HG03354 (cell line): ENCODE data around the gene CCDC182.

Source experiments
- ATAC-seq: cut with Tn5 transposase; IDR thresholded peaks from one replicate; pipeline ENCODE4 v1.9.1; 2021; ENCODE audit warnings: mild to moderate bottlenecking; ENCODE audit not compliant: unreplicated experiment, poor library complexity, severe bottlenecking

CCDC182 gene

DNA sequence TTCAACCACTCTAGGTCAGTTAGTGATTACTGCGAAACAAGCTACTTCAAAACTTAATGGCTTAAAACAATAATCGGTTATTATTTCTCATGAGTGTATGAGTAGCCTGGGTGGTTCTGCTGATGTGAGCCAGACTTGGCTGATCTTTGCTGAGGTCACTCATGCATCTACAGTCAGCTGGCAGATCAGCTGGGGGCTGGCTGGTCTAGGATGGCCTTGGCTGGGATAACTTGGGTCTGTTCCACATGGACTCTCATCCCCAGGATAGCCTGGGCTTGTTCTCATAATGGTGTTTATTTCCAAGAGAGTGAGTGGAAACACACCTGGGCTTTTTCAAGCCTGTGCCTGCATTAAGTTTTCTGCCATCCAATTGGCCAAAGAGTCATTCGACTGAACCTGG lies 13.0 kb downstream of the CCDC182 start:
- ATAC-seq, result no peak

DNA sequence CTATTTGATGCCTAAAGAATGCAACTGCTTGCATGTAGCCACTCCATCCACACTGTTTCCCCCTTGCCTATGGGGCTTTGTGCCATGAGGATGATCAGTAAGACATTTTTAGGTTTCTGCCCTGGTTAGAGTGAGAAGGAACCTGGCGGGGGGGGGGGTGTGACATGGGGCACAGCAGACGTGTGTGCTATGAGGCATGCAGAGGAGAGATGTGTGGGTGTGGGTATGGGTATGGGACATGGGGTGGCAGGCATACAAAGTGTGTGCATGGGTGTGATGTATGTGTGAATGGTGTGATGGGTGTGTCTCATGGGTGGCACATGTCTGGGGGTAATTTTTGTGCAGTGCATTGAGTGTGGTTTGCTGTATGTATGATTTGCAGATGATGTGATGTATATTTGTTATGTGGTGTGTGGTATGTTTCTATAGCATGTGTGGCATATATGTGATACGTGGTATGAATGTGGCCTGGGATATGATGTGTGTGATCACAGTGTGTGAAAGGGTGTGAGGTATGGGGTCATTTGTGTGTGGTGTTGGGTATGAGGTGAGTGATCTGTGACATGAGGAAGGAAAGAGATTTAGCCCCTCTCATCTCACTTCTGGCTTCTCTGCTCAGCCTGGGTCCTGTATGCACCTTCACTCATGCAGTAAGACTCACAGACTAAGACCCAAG lies 14.9 kb downstream of the CCDC182 start:
- no peak for ATAC-seq

DNA sequence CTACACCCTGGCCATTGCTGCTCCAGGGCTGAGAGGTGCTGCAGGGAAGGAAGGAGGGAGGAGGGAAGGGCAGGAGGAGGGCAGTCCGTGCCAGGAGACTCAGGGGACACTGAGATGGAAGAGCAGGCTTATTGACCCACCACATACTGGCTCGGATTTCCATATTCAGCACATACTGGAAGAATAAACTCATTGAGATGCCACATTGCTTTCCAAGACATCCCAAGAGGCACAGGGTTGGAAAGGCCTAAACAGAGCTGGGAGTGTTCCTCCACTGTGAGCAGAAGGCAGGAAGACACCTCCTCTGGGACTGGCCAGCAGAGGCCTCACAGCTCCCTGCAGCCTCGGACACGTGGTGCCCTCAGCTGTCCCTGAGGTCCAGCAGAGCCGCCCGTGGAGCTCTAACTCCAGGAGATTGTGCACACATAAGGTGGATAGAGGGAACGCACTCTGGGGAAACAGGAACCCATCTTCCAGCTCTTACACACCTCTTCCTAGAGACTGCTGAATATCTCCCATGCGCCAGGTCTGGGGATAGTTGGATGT lies 17.4 kb downstream of the CCDC182 start:
- ATAC-seq, result no peak

DNA sequence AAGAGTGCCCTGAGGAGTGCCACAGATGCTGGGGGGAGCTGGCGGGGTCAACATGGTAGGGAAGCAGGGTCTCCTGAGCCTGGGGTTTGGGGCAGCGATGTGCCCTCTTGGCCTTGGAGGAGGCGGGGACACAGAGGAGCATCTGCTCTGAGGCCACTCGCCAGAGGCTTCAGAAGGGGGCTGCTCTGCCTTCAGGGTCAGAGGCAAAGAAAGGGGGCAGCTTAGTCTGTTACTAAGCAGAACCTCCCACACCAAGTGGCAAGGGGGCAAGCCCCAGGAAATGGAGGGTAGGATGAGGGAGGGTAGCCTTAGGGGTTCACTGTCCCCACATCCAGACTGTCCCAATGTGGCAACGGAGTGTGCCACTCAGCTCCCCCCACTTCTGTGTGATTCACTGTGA lies 18.3 kb downstream of the CCDC182 start:
- no peak for ATAC-seq

DNA sequence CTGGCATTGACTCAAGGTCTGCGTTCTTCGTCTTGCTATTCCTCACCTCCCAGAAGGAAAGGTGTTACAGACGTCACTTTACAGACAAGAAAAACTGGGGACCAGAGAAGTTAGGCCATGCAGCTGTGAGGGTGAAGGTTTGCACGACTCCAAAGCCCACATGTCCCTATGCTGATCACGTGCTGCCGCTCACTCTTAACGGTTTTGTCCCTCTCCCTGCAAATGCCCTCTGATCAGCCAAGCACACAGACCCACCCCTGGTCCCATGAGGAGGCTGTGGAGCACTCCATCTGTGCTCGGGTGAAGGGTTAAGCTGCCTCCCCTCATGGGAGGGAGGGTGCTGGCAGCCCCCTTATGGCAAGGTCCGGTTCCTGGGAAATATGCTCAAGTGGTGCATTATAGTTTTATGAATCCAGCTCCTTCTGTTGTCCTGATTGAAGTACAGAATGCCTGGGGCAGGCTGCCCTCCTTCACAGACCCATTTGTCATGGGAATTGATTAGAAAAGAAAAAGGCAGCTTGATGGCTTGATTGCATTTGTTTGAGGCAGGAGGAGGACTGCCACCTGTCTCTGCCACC lies 18.8 kb downstream of the CCDC182 start:
- ATAC-seq, result no peak

DNA sequence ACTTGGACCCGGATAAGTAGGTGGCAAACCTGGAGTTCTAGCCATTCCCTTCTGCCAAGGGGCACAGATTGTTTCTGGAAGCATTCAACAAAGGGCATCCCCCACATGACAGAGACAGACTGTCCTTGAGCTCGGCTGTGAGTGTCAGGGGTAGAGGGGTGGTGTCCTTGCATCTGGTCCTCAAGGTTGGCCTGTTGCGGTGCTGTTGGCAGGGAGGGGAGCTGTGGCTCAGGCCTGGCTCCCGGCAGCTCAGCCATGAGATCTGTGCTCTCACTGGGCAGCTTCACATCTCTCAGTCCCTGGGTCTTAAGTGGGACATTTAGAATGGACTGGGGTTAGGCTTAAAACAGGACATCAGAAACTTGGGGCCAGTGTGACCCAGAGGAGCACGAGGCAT lies 20.4 kb downstream of the CCDC182 start:
- ATAC-seq, result no peak

DNA sequence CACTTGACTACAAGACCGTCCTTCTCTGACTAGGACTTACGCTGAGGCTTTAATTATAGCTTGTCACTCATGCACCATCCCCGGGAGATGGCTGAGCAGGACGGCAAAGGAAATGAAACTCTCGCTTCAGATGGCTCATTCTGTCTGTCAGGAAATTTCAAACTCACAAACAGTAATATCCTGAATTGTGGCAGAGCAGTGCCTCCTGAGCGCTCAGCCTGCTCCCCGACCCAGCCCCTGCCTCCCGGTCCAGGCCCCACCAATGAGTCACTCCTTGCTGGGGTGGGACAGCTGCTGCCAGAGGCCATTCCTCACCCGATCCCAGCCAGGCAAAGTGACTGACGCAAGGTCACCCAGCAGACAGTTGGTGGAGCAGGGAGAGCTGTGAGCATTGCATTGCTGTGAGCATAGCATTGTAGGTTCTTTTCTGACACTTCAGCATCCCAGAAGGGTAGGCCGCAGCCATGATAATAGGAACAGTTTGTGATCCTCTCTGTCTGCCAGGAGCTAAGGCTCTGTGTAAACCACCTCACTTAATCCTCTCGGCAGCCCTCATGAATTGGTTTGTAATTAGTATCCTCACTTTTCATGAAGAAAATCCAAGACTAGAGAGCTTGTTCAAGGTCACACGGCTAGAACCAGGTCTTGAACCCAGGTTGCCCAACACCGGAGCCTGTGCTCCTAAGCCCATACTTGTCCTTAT lies 20.9 kb downstream of the CCDC182 start:
- peak; percentile 76 for ATAC-seq

DNA sequence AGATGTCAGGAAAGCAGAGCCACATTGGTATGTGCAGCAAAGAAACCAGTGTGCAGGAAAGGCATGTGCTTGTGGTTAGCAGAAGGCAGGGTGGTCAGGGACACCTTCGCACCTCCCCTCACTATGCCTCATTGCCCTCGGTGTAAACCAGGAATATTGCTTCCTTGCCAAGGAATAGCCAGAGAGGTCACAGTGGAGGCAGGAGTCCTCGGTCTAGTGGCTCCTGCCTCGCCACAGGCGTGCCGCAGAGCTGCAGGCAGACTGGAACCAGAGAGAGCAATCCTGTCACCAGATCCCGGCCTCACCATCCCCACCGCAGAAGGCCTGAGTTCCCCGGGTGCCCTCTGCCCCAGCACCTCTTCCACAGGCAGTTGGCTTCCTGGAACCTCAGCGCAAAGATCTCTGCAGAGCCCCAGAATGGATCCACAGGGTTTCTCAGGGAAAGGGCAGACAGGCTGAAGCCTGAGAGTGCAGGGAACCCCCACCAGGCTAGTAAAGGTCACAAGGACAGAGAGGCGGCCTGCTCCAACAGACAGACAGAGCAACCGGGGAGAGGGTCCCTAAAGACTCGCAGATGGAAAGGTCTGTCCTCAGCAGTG lies 21.6 kb downstream of the CCDC182 start:
- no peak for ATAC-seq

DNA sequence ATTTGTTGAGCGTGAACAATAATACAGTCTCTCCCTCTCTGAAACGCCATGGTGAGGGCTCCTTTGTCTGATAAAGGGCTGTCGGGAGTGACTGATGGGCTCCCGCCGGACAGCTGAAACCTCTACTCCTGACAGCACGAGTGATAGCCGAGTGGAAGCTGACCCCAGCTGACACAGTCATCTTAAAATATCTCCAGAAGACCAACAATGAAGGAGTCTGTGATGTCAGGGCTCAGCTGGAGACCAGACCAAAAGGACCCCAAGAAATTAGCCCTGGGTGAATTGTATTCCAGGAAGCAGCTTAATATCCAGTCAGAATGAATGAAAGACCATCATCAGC lies 22.4 kb downstream of the CCDC182 start:
- no peak for ATAC-seq

DNA sequence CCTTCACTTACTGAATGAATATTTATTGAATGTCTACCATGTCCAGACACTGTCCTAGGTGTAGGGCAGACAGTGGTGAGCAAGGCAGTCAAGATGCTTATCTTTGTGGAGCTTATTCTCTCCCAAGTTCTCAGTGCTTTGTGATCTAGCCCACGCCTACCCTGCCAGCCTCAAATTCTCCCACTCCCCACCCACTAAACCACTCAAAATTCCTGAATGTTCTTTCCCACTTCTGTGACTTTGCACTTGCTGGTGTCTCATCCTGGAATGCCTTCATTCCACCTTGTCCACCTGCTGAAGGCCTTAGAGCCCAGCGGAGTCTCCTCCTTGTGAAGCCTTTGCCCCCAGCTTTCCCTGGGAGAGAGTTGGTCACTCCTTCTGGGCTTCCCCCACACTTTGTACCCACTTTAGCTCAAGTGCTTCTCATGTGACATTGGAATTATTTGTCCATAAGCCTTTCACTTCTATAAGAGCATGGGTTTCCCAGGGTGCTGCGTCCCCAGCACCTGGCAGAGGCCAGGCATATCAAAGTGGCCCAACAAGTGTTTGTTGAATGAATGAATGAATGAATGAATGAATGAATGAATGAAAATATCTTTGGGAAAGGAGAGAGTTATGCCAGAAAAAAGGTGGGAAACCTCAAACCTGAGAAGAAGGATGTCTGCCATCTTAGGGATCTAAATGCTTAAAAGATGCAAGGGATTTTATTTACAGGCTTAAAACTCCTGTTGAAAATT lies 23.0 kb downstream of the CCDC182 start:
- ATAC-seq, result no peak

DNA sequence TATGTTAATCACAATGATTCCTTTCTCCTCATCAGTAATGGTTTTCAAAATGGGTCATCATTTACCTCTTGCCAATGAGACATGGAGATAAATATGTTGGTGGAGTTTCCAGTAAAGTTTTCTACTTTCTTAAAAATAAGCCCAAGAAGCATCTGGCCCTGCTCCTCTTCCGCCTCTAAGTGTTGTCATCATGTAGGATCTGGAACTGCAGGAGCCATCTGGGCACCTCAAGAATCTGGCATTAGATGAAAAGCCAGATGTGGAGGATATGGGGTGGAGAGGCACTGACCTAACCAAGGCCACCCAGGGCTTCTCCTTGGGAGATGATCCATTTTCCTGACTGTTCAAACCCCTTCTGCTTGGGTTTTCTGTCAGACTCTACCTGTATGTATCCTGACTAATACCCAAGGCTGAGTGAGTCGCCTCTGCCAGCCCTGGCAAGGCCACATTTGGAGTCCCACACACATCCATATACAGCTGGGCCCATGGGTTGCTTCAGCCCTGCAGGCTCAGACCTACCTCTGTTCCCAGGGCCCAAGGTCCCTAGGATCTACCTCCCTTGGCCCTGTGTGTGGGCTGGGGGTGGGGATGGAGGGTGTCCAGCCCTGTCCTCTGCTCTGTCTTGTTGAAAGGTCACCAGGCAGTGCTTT lies 24.6 kb downstream of the CCDC182 start:
- ATAC-seq, result no peak

DNA sequence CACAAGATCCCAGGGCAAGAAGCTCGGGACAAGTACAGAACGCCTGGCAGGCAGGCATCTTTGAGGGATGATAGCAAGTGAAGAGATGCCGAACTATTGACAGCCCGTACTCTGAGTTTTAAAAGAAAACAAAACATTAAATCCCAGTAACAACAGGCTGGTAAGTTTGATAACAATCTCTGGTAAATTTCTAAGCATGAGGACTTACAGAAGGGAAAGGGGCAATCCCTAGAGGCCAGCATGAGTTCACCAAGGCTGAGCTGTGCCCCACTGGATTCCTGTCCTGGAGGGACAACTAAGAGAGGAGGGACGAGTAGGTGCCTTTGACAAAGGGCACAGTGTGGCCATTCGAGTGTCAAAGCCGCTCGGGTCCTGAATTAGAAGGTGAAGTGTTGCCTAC lies 26.2 kb downstream of the CCDC182 start:
- no peak for ATAC-seq

DNA sequence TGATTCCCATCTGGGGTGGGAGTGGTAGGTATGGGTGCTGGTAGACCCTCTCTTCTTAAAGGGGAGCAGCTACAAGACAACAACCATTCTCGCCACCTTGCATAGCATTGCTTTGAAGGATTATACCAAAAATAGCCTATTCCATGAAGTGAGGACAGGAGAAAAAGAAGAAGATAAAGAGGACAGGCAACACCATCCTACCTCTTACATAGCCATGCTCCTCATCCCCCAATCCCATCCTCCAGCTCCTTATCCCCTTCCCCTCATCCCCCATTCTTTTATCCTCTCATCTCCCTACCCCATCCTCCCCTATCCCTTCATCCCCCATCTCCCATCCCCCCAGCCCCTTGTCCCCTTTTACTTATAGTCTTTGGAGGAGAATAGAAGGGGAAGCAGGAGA lies 29.1 kb downstream of the CCDC182 start:
- no peak for ATAC-seq

DNA sequence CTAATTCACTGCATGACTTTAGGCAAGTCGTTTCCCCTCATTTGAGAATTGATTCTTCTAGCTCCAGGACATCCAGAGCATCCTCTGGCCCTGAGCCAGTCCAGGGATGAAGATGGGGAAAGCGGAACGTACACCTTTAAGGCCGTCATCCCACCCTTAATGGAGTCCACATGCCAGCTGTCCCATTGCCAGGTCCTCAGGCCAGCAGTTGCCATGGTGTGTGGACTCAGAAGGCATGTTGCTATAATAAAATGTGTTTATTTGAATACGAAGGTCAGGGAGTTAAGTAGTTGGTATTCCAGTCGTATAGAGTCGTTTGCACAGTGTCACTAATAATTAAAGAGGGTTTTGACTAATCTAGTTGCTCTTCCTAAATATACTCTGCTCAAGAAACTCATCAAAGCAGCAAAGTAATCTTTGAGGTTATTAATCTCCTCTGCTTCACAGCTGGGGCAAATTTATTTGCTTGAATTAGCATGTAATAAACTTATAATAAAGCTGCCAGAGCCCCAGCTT lies 30.4 kb downstream of the CCDC182 start:
- no peak for ATAC-seq

DNA sequence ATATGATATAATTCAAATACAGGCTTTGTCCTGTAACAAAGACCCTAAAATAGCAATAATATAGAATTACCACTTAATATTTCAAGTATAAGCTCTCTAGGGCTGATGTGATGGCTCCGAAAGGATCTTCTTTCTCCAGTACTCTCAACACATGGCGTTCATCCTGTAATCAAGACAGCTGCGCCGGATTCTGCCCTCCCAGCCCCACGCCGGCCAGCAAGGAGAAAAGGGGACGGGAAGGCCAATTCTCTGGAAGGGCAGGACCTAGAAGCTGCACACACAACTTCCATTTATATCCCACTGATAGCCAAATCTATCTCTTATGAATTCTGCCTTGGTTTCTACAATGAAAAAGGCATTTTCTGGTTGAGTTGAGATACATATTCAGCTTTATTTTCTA lies 32.0 kb downstream of the CCDC182 start:
- no peak for ATAC-seq

DNA sequence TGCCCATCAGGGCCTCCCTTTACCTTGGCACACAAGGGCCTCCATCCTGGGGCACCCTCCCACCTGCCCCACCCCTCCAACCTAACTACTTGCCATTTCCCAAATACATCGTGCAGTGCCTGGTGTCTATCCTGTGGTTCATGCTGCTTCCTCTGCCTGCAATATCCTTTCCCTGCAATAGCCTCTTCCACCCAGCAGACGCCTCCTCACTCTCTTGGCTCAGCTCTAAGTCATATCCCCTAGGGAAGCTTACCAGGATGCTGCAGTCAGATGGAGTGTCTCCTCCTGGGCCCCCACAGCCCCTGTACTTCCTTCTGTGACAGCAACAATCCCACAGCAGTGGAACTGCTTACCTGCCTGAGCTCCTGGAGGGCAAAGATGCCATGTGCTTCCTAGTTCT lies 36.7 kb downstream of the CCDC182 start:
- ATAC-seq, result no peak

DNA sequence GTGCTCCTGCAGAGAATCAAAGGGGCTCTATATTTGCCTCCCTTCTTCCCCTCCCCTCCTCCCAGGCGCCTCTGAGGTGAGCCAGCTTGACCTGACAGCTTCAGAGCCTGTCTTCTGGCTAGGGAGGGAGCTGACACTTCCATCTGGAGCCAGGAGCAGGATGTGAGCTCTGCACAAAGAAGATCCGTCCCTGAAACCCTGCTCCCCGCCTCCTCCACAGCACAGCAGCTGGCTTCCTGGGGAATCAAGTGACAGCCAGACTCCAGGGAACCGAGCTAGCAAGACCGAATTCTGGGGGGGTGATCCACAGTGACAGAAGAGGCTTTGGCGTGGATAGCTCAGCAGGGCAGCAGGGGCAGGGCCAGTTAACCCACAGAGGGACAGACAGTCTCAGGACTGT lies 37.2 kb downstream of the CCDC182 start:
- ATAC-seq, result no peak

DNA sequence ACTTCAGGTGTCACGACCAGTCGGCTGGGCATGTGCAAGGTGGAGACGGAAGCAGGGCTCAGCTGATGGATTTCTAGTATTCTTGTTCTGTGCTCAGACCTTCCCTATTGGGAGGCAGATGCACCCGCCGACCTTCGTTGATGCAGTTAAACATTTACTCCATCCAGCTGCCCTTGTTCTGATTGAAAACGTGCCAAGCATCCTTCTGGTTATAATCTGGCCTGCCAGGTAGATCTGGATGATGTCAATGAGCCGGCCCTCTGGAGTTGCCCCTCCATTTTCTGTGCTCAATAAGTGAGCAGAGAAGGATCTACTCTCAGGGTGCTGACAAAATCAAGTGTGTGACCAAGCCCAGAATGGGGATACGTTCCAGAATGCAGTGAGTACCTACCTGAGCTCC lies 38.3 kb downstream of the CCDC182 start:
- ATAC-seq, result no peak

DNA sequence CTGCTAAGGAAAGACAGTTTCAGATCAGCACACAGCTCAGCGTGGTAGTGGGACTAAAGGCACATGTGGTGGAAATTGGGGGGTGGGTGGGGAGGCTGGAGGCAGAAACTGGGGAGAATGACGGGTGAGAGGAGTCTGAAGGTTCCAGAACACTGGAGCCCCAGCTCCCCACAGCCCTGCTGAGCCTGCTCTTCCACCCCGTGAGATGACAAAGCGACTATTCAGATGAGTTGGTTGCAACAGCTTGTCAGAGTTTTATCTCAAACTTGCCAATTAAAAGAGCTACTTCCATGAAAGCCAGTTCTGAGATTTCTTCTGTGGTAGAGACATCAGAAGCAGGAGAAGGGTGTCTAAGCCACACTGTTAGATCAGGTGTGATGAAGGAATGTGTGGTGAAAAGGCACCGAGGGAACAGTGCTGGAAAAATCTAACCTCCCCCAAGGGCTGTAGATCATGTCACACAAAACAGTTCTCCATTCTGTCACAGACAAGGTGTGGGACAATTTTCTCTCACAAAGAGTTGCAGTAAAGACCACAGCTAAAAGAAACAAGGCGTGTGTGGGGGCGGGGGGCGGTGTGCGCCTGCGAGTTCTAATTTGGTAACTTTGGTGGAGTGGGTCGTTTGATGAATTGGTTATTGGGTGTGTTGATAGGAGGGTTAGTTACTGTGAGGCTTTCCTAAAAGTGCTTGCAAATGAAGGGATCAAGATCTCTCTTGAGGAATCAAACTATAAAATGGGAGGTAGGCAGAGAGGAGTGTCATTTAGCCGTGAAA lies 39.0 kb downstream of the CCDC182 start:
- no peak for ATAC-seq
